Caco-2 (cell line): Measurements from ENCODE around the gene MAST2. TPM values are rescaled to one million over a fixed set of nuclear protein-coding genes. Genes with fewer than 3 reads are reported as not detected.
"Not testable (repeated sequence)": the region's sequence is repeated elsewhere in the genome, so short reads cannot be mapped to it uniquely, and the experiment has no call there.

ENCODE experiments used
- BruUV-seq: library from RNA; stranded (reverse); fragments of 400-500 nt; replicated peaks from 2 replicates; lab custom pipeline; 2021; lab: Mats Ljungman, UMichigan
- CTCF ChIA-PET: fragments of 300-600 bp; sonication (Branson Sonifier 250); formaldehyde crosslinking; loops from one replicate; lab custom pipeline; 2022; ENCODE audit warnings: antibody characterized with exemption; lab: Charles Lee
- POLR2A ChIA-PET: fragments of 300-600 bp; sonication (Branson Sonifier 250); formaldehyde crosslinking; loops from one replicate; lab custom pipeline; 2022; ENCODE audit warnings: antibody characterized with exemption; lab: Charles Lee
- DNase-seq, 2 experiments: peaks; one replicate each; pipeline versions ENCODE4 v3.0.0 to v3.0.0-alpha.2; 2020 to 2022
- H3K27me3 ChIP-seq: replicated peaks from 2 replicates; pipeline ENCODE4 v1.6.0; 2011; ENCODE audit warnings: low read length; ENCODE audit not compliant: control insufficient read depth, insufficient read depth
- H3K36me3 ChIP-seq: 2 replicates; pipeline ENCODE4 v1.5.1; 2011; ENCODE audit warnings: low read length; ENCODE audit not compliant: control insufficient read depth, insufficient read depth
- H3K4me1 ChIP-seq: fragments of 250-450 bp; sonication (Bioruptor Pico); 2 replicates; pipeline ENCODE4 v1.5.1; 2020; ENCODE audit warnings: mild to moderate bottlenecking
- H3K4me3 ChIP-seq: 2 replicates; pipeline ENCODE4 v1.5.1; 2011; ENCODE audit warnings: low read depth, mild to moderate bottlenecking, control low read depth, low read length
- H3K9me3 ChIP-seq: fragments of 250-450 bp; sonication (Bioruptor Pico); 2 replicates; pipeline ENCODE4 v1.5.1; 2020; ENCODE audit warnings: mild to moderate bottlenecking, moderate library complexity
- H3K27ac Mint-ChIP-seq: one replicate; pipeline ENCODE4 v1.8.0; 2022; ENCODE audit warnings: mixed read lengths; ENCODE audit not compliant: unreplicated experiment
- H3K27me3 Mint-ChIP-seq: one replicate; pipeline ENCODE4 v1.8.0; 2022; ENCODE audit warnings: mixed read lengths; ENCODE audit not compliant: insufficient read depth, unreplicated experiment
- H3K36me3 Mint-ChIP-seq: one replicate; pipeline ENCODE4 v1.8.0; 2022; ENCODE audit warnings: mild to moderate bottlenecking, mixed read lengths; ENCODE audit not compliant: insufficient read depth, unreplicated experiment
- H3K4me1 Mint-ChIP-seq: one replicate; pipeline ENCODE4 v1.8.0; 2022; ENCODE audit warnings: low read depth, mixed read lengths; ENCODE audit not compliant: unreplicated experiment
- H3K4me3 Mint-ChIP-seq: one replicate; pipeline ENCODE4 v1.8.0; 2022; ENCODE audit warnings: mild to moderate bottlenecking, moderate library complexity, mixed read lengths; ENCODE audit not compliant: unreplicated experiment
- H3K9me3 Mint-ChIP-seq: one replicate; pipeline ENCODE4 v1.8.0; 2022; ENCODE audit warnings: mixed read lengths; ENCODE audit not compliant: unreplicated experiment
- CTCF ChIP-seq, 2 experiments: fragments of 200-600 bp in 1 of 2; IDR thresholded peaks; 1 replicate in 1 of 2; 2 replicates in 1 of 2; pipeline versions ENCODE4 v1.5.1 to v1.8.0; 2011 to 2022; ENCODE audit warnings: antibody characterized with exemption in 1 of 2, control low read depth in 1 of 2, inconsistent platforms in 1 of 2, low read depth in 1 of 2, low read length in 1 of 2, mild to moderate bottlenecking in 1 of 2, moderate library complexity in 1 of 2; ENCODE audit not compliant: insufficient read depth in 1 of 2, severe bottlenecking in 1 of 2, unreplicated experiment in 1 of 2
- intact Hi-C: fragments of 100-400 bp; cut with micrococcal nuclease; formaldehyde crosslinking; loops from one replicate; pipeline ENCODE4 v1.10.0; 2022; ENCODE audit not compliant: unreplicated experiment
- total RNA-seq: library from RNA; stranded (reverse); gene quantifications from 2 replicates; pipeline ENCODE4 v1.2.3, GENCODE V29; 2022

The MAST2 gene
- total RNA-seq, 1 experiment from 2014 or later = 43.3 TPM

GRCh38 chr1:45870500-45870899, 67.1 kb downstream of the MAST2 start:
- H3K4me1 ChIP-seq = peaks cover 47% of the 10 kb centered on the region
- H3K9me3 ChIP-seq = no peaks in the 10 kb centered on the region
- intact Hi-C loops = no loop called here
- ChIA-PET POLR2A (no interaction called here), CTCF (no interaction called here)
- DNase-seq = no peak
- Mint-ChIP-seq H3K4me1 (peaks cover 6% of the 10 kb centered on the region), H3K27me3 (no peaks in the 10 kb centered on the region), H3K36me3 (no peaks in the 10 kb centered on the region), H3K4me3 (no peak overlapping the region), H3K27ac (no peak overlapping the region), H3K9me3 (no peaks in the 10 kb centered on the region)
- no peaks in the 10 kb centered on the region for H3K27me3 ChIP-seq
- no peaks in the 10 kb centered on the region for H3K36me3 ChIP-seq
- BruUV-seq = no TSS peak
- no peak overlapping the region for H3K4me3 ChIP-seq
- no peak for TF ChIP-seq CTCF (IDR thresholded peaks at IDR 0.05; ENCODE audit: insufficient read depth in 1 of 2, low read depth in 1 of 2, low read length in 1 of 2, severe bottlenecking in 1 of 2, unreplicated experiment in 1 of 2)

- H3K4me1 ChIP-seq = peaks cover 45% of the 10 kb centered on the region
- DNase-seq = peak; percentile 73 to 84
Observed at GRCh38 chr1:45872173-45872801, 68.9 kb downstream of the MAST2 start.

GRCh38 chr1:45876000-45876617, 72.7 kb downstream of the MAST2 start:
- no peaks in the 10 kb centered on the region for H3K36me3 Mint-ChIP-seq
- H3K9me3 ChIP-seq = no peaks in the 10 kb centered on the region
- no peak for TF ChIP-seq CTCF (IDR thresholded peaks at IDR 0.05; ENCODE audit: insufficient read depth in 1 of 2, low read depth in 1 of 2, low read length in 1 of 2, severe bottlenecking in 1 of 2, unreplicated experiment in 1 of 2)
- ChIA-PET POLR2A (no interaction called here), CTCF (no interaction called here)
- H3K4me3 Mint-ChIP-seq = no peak overlapping the region
- BruUV-seq = no TSS peak
- H3K4me1 ChIP-seq = peaks cover 25% of the 10 kb centered on the region
- H3K36me3 ChIP-seq = no peaks in the 10 kb centered on the region
- no peak for DNase-seq
- peaks cover 4% of the 10 kb centered on the region for H3K4me1 Mint-ChIP-seq
- H3K4me3 ChIP-seq = no peak overlapping the region
- no peaks in the 10 kb centered on the region for H3K27me3 ChIP-seq
- no peaks in the 10 kb centered on the region for H3K27me3 Mint-ChIP-seq
- H3K27ac Mint-ChIP-seq = no peak overlapping the region
- no peaks in the 10 kb centered on the region for H3K9me3 Mint-ChIP-seq
- intact Hi-C loops = no loop called here

More at GRCh38 chr1:45872173-45872801, 68.9 kb downstream of the MAST2 start:
- H3K4me3 Mint-ChIP-seq, H3K9me3 Mint-ChIP-seq, H3K9me3 ChIP-seq, H3K27ac Mint-ChIP-seq, H3K4me3 ChIP-seq, BruUV-seq, H3K4me1 Mint-ChIP-seq, intact Hi-C loops, H3K36me3 ChIP-seq, H3K36me3 Mint-ChIP-seq, H3K27me3 ChIP-seq, H3K27me3 Mint-ChIP-seq: not testable (repeated sequence)
- POLR2A ChIA-PET = interaction anchor here (0.6 kb wide), 1 partner anchor 104 kb away, joined by 12 read pairs; no protein-coding TSS in a partner anchor
- CTCF ChIA-PET = interaction anchor here (0.5 kb wide), 1 partner anchor 10 kb away, joined by 3 read pairs; no protein-coding TSS in a partner anchor
